Activated B cell treated with CpG ODN at 0.5 μM for 24 hours (primary cell): Measurements from ENCODE around the gene HNRNPA1L2. TPM values are rescaled to one million over a fixed set of nuclear protein-coding genes. Genes with fewer than 3 reads are reported as not detected.

ENCODE experiments used
- ATAC-seq: fragments of 200-7000 bp; cut with Tn5 transposase; one replicate; pipeline ENCODE4 v1.10.0; 2021; ENCODE audit warnings: low read depth, mild to moderate bottlenecking, moderate library complexity
- CTCF ChIA-PET: fragments of 350-600 bp; sonication (Branson Sonifier 250); formaldehyde crosslinking; loops from one replicate; lab custom pipeline; 2021; ENCODE audit warnings: antibody characterized with exemption; lab: Charles Lee
- POLR2A ChIA-PET: fragments of 350-600 bp; sonication (Branson Sonifier 250); formaldehyde crosslinking; loops from one replicate; lab custom pipeline; 2021; ENCODE audit warnings: antibody characterized with exemption; lab: Charles Lee
- DNase-seq: peaks from one replicate; pipeline ENCODE4 v3.0.0; 2022
- H3K27ac Mint-ChIP-seq: one replicate; pipeline ENCODE4 v1.8.0; 2020; ENCODE audit warnings: mixed read lengths
- H3K27me3 Mint-ChIP-seq: one replicate; pipeline ENCODE4 v1.8.0; 2021; ENCODE audit warnings: mixed read lengths
- H3K36me3 Mint-ChIP-seq: one replicate; pipeline ENCODE4 v1.8.0; 2021; ENCODE audit warnings: low read depth, mixed read lengths
- H3K4me1 Mint-ChIP-seq: one replicate; pipeline ENCODE4 v1.8.0; 2021; ENCODE audit warnings: mixed read lengths
- H3K4me3 Mint-ChIP-seq: one replicate; pipeline ENCODE4 v1.8.0; 2020; ENCODE audit warnings: mild to moderate bottlenecking, mixed read lengths
- H3K9me3 Mint-ChIP-seq: one replicate; pipeline ENCODE4 v1.8.0; 2020; ENCODE audit warnings: mixed read lengths
- intact Hi-C: fragments of 100-400 bp; cut with micrococcal nuclease; formaldehyde crosslinking; loops from one replicate; pipeline ENCODE4 v1.15.1; 2024
- total RNA-seq: library from RNA; stranded (reverse); gene quantifications from 2 replicates; pipeline ENCODE4 v1.2.3, GENCODE V29; 2022
- TF ChIP-seq, protein P1 (sequence below): fragments of 200-600 bp; IDR thresholded peaks from one replicate; pipeline ENCODE4 v1.8.0; 2022; ENCODE audit warnings: antibody characterized with exemption, mild to moderate bottlenecking

HNRNPA1L2 gene
- total RNA-seq, 1 donor from 2014 or later, result 16.2 TPM

DNA sequence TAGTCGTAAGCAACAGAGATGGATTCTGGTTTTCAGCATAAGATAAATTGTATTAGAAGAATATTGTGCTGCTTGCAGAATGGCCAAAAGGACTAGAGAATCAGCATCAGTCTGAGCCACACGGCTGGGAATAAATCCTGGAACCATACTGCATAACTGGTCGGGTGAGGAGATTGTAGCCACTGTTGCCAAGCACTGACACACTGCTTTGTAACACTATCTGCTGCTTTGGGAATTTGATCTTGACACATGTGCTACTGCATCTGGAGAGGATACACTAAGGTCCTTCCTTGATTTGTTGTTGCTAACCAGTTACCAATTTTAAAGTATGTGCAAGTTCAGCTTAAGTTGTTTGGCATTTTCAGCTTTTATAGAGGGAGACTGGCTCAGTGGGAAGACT is 1.9 kb downstream of the HNRNPA1L2 start:
- peaks cover 9% of the 10 kb centered on the region for H3K4me1 Mint-ChIP-seq
- POLR2A ChIA-PET, result no interaction called here

DNA sequence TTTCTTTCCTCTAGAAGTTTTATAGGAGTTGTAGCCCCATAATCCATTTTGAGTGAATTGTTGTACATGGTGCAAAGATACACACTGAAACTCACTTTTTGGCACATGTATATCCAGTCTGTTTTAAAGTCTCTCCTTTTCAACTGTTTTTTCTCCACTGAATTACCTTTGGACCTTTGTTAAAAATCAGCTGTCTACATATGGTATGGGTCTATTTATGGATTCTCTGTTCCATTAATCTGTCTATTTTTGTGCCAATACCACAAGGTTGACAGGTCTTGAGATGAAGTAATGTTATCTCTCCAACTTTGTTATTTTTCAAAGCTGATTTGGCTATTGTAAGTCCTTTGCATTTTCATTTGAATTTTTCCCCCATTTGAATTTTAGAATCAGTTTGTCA is 4.7 kb downstream of the HNRNPA1L2 start:
- no peak for ATAC-seq
- Mint-ChIP-seq H3K4me3 (no peak overlapping the region), H3K27me3 (no peaks in the 10 kb centered on the region), H3K27ac (no peak overlapping the region), H3K36me3 (peaks cover 47% of the 10 kb centered on the region), H3K9me3 (no peaks in the 10 kb centered on the region), H3K4me1 (peaks cover 11% of the 10 kb centered on the region)
- intact Hi-C loops, result no loop called here
- DNase-seq, result no peak
- TF ChIP-seq, protein P1, sequence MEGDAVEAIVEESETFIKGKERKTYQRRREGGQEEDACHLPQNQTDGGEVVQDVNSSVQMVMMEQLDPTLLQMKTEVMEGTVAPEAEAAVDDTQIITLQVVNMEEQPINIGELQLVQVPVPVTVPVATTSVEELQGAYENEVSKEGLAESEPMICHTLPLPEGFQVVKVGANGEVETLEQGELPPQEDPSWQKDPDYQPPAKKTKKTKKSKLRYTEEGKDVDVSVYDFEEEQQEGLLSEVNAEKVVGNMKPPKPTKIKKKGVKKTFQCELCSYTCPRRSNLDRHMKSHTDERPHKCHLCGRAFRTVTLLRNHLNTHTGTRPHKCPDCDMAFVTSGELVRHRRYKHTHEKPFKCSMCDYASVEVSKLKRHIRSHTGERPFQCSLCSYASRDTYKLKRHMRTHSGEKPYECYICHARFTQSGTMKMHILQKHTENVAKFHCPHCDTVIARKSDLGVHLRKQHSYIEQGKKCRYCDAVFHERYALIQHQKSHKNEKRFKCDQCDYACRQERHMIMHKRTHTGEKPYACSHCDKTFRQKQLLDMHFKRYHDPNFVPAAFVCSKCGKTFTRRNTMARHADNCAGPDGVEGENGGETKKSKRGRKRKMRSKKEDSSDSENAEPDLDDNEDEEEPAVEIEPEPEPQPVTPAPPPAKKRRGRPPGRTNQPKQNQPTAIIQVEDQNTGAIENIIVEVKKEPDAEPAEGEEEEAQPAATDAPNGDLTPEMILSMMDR, result no peak
- ChIA-PET POLR2A (interaction anchor here (0.6 to 1.5 kb wide), 2 partner anchors 30 to 41 kb away, joined by 3 to 9 read pairs; no protein-coding TSS in a partner anchor), CTCF (no interaction called here)

More for the DNA sequence above, 1.9 kb downstream of the HNRNPA1L2 start:
- Mint-ChIP-seq H3K27ac (no peak overlapping the region), H3K36me3 (peaks cover 58% of the 10 kb centered on the region), H3K27me3 (no peaks in the 10 kb centered on the region), H3K4me3 (no peak overlapping the region), H3K9me3 (no peaks in the 10 kb centered on the region)
- no peak for DNase-seq
- TF ChIP-seq, protein P1, result no peak
- ATAC-seq, result no peak
- intact Hi-C loops, result no loop called here
- CTCF ChIA-PET, result no interaction called here

DNA sequence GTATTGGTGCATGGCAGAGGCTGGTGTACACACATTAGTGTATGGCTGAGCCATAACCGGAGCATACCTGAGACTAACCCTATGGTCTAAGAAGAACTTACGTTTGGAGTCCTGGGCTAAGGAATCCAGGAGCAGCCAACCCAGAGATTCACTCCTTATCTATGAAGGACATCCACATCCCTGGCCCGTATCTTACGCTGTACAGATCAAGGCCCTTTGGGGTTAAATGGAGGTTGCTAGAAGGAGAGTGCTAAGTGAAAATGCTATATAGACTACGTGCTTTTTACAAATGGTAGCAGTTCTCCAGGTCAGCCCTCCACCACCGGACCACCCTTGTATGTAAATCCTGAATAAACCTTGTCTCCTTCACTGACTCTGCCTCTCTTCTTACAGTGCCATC is 8.5 kb downstream of the HNRNPA1L2 start:
- Mint-ChIP-seq H3K4me3 (no peak overlapping the region), H3K27me3 (no peaks in the 10 kb centered on the region), H3K36me3 (peaks cover 27% of the 10 kb centered on the region), H3K4me1 (peaks cover 11% of the 10 kb centered on the region), H3K9me3 (no peaks in the 10 kb centered on the region), H3K27ac (peak overlapping the region; percentile 46)
- TF ChIP-seq, protein P1, result no peak
- DNase-seq (no peak), ATAC-seq (no peak)
- POLR2A ChIA-PET, result no interaction called here
- intact Hi-C loops, result no loop called here
- CTCF ChIA-PET, result no interaction called here

DNA sequence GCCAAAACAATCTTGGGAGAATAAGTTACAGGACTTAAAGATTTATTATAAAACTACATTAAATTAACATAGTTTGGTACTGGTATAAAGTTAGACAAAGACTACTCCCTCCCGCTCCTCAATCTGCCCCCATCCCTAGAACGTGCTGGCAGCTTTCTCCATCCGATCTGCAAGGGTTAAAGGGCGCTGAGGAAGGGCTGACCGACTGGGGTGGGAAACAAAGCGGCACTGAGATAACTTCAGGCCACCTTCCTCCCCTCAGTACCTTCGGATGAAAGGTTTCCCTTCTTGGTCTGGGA is 9.6 kb downstream of the HNRNPA1L2 start:
- DNase-seq (no peak), ATAC-seq (no peak)
- H3K4me1 Mint-ChIP-seq, result peaks cover 11% of the 10 kb centered on the region
- TF ChIP-seq, protein P1, result no peak
- H3K27me3 Mint-ChIP-seq, result no peaks in the 10 kb centered on the region
- H3K27ac Mint-ChIP-seq, result no peak overlapping the region
- no peak overlapping the region for H3K4me3 Mint-ChIP-seq
- intact Hi-C loops, result loop anchor here (1.0 to 2.0 kb wide), 8 partner anchors 13 to 1199 kb away; partner anchors contain the start of genes ALG11, CKAP2, INTS6 and VPS36
- peaks cover 27% of the 10 kb centered on the region for H3K36me3 Mint-ChIP-seq
- ChIA-PET CTCF (interaction anchor here (2.2 to 2.7 kb wide), 3 partner anchors 13 to 201 kb away, joined by 14 to 18 read pairs (median 17); partner anchors contain the start of gene VPS36), POLR2A (interaction anchor here (0.6 to 3.0 kb wide), 10 partner anchors 13 to 1427 kb away, joined by 3 to 98 read pairs (median 8); partner anchors contain the start of genes INTS6 and VPS36)
- H3K9me3 Mint-ChIP-seq, result no peaks in the 10 kb centered on the region

DNA sequence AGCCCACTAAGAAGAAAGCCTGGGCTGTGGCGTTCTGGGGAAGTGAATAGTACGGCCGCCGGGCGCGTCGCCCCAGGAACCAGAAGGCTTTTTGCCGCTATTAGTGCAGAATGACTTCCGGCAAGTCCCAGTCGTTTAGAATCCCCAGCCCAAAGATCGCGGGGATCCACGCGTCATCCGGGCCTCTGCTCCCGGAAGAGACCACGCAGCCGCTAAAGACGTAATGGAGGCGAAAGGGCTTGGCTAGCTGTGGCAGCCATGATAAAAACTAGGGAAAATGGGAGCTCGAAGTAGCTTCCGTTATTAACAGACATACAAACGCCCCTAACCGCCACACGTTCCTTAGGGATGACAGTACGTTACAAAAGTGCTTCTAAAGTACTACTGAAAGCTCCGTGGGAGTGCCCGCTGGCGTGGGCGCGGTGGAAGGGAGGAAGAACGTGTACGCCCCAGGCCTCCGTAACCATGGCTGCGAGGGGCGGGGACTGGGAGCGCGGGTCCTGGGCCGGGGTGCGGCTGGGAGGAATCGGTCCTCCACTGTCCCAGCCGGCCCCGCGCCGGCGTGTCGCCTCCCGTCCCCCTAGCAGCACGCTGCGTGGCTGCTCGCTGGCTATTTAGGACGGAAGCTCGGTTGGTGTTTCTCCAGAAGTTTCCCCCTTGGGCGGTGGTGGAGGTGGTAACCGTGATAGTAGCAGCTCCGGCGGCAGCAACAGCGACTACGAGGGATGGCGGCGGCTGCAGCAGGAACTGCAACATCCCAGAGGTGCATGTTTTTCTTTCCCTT is 10.2 kb downstream of the HNRNPA1L2 start, which contains the start of gene SUGT1:
TSS of gene SUGT1 (plus strand) at position 641 of the 784 bp plus-strand sequence. CDS start at position 726, 85 bp downstream.
- peaks cover 11% of the 10 kb centered on the region for H3K4me1 Mint-ChIP-seq
- H3K27ac Mint-ChIP-seq, result no peak within 1 kb of the TSS

More for the DNA sequence above, 10.2 kb downstream of the HNRNPA1L2 start, which contains the start of gene SUGT1:
- Mint-ChIP-seq H3K27me3 (no peaks in the 10 kb centered on the region), H3K36me3 (peaks cover 27% of the 10 kb centered on the region), H3K9me3 (no peaks in the 10 kb centered on the region), H3K4me3 (no peak within 1 kb of the TSS)
- peak; percentile 94 for ATAC-seq
- ChIA-PET POLR2A (interaction anchor here (0.7 to 3.0 kb wide), 13 partner anchors 13 to 1200 kb away, joined by 3 to 98 read pairs (median 7); partner anchors contain the start of genes INTS6 and VPS36), CTCF (interaction anchor here (0.9 to 2.7 kb wide), 4 partner anchors 12 to 204 kb away, joined by 3 to 18 read pairs (median 16); partner anchors contain the start of gene VPS36)
- intact Hi-C loops, result loop anchor here (1.0 to 2.0 kb wide), 8 partner anchors 13 to 1200 kb away; partner anchors contain the start of genes ALG11, CKAP2, INTS6 and VPS36
- DNase-seq, result peak; percentile 96
- TF ChIP-seq, protein P1, result no peak
